Measurements from ENCODE around the gene TTC24. TPM values are rescaled to one million over a fixed set of nuclear protein-coding genes. Genes with fewer than 3 reads are reported as not detected.

The TTC24 gene
- polyA plus RNA-seq, 1 of the 3 experiments (the other 2 are of a cell fraction): not detected

GRCh38 chr1:156551869-156552268, 27.7 kb upstream of the TTC24 start:
- H3F3A ChIP-seq (replicated peaks; ENCODE audit: insufficient read depth): no peaks in the 10 kb centered on the region
- H3K79me2 ChIP-seq (ENCODE audit: insufficient read depth): no peaks in the 10 kb centered on the region
- DNase-seq: no peak
- no peak overlapping the region for H3K4me3 ChIP-seq (ENCODE audit: low read depth in 2 of 2, low read length in 1 of 2)
- no peaks in the 10 kb centered on the region for H3K27me3 ChIP-seq (ENCODE audit: insufficient read depth)
- ChIA-PET POLR2A (no interaction called here), CTCF (interaction anchor here (0.7 to 2.0 kb wide), 3 partner anchors 51 to 106 kb away, joined by 3 to 5 read pairs (median 5); partner anchors contain the start of gene MEF2D)
- no peak overlapping the region for H3K27ac ChIP-seq (ENCODE audit: low read depth in 2 of 2, low read length in 1 of 2)
- TF ChIP-seq ZBTB33 (IDR thresholded peaks at IDR 0.05; ENCODE audit: borderline replicate concordance, low read depth) (no peak), RCOR1 (IDR thresholded peaks at IDR 0.05; ENCODE audit: low read length) (no peak), PBX3 (IDR thresholded peaks at IDR 0.05) (no peak), GABPA (IDR thresholded peaks at IDR 0.05; ENCODE audit: low read depth) (no peak), RAD21 (IDR thresholded peaks at IDR 0.05; ENCODE audit: low read length) (no peak), RFX5 (IDR thresholded peaks at IDR 0.05; ENCODE audit: low read length) (no peak), CHD2 (IDR thresholded peaks at IDR 0.05; ENCODE audit: low read length, partially characterized antibody) (no peak), JUND (IDR thresholded peaks at IDR 0.05) (no peak), MEF2A (IDR thresholded peaks at IDR 0.05; ENCODE audit: borderline replicate concordance, low read depth) (no peak), MXI1 (IDR thresholded peaks at IDR 0.05; ENCODE audit: low read depth, low read length) (no peak), FOXM1 (IDR thresholded peaks at IDR 0.05; ENCODE audit: low read depth) (no peak), SIN3A (IDR thresholded peaks at IDR 0.05; ENCODE audit: borderline replicate concordance, low read depth, low read length) (no peak), TCF12 (IDR thresholded peaks at IDR 0.05) (no peak), POLR2AphosphoS5 (IDR thresholded peaks at IDR 0.05; ENCODE audit: low read depth, low read length) (no peak), YY1 (IDR thresholded peaks at IDR 0.05; ENCODE audit: low read depth) (no peak), NFIC (IDR thresholded peaks at IDR 0.05; ENCODE audit: borderline replicate concordance) (no peak)
- TF ChIP-seq, protein P1, sequence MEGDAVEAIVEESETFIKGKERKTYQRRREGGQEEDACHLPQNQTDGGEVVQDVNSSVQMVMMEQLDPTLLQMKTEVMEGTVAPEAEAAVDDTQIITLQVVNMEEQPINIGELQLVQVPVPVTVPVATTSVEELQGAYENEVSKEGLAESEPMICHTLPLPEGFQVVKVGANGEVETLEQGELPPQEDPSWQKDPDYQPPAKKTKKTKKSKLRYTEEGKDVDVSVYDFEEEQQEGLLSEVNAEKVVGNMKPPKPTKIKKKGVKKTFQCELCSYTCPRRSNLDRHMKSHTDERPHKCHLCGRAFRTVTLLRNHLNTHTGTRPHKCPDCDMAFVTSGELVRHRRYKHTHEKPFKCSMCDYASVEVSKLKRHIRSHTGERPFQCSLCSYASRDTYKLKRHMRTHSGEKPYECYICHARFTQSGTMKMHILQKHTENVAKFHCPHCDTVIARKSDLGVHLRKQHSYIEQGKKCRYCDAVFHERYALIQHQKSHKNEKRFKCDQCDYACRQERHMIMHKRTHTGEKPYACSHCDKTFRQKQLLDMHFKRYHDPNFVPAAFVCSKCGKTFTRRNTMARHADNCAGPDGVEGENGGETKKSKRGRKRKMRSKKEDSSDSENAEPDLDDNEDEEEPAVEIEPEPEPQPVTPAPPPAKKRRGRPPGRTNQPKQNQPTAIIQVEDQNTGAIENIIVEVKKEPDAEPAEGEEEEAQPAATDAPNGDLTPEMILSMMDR (IDR thresholded peaks at IDR 0.05): no peak
- TF ChIP-seq, protein P2, sequence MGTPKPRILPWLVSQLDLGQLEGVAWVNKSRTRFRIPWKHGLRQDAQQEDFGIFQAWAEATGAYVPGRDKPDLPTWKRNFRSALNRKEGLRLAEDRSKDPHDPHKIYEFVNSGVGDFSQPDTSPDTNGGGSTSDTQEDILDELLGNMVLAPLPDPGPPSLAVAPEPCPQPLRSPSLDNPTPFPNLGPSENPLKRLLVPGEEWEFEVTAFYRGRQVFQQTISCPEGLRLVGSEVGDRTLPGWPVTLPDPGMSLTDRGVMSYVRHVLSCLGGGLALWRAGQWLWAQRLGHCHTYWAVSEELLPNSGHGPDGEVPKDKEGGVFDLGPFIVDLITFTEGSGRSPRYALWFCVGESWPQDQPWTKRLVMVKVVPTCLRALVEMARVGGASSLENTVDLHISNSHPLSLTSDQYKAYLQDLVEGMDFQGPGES (IDR thresholded peaks at IDR 0.05; ENCODE audit: low read depth, low read length): no peak
- TF ChIP-seq, protein P3, sequence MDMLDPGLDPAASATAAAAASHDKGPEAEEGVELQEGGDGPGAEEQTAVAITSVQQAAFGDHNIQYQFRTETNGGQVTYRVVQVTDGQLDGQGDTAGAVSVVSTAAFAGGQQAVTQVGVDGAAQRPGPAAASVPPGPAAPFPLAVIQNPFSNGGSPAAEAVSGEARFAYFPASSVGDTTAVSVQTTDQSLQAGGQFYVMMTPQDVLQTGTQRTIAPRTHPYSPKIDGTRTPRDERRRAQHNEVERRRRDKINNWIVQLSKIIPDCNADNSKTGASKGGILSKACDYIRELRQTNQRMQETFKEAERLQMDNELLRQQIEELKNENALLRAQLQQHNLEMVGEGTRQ (IDR thresholded peaks at IDR 0.05; ENCODE audit: borderline replicate concordance, low read depth, low read length): no peak
- no peaks in the 10 kb centered on the region for H3K9me3 ChIP-seq
- H4K20me1 ChIP-seq (ENCODE audit: insufficient read depth): no peaks in the 10 kb centered on the region
- no peaks in the 10 kb centered on the region for H3K4me1 ChIP-seq (ENCODE audit: control insufficient read depth in 1 of 2, insufficient read depth in 2 of 2, low read depth in 1 of 2, low read length in 1 of 2)
- H3K9me2 ChIP-seq: no peaks in the 10 kb centered on the region
- H2AFZ ChIP-seq (ENCODE audit: low read depth): no peak overlapping the region
- H3K9ac ChIP-seq: no peak overlapping the region
- H3K4me2 ChIP-seq: no peak overlapping the region
- 73% methylated on average over 4 of the region's 6 CpGs for WGBS (ENCODE audit: low lambda C conversion rate)
- H3K36me3 ChIP-seq (replicated peaks in 1 of 2; ENCODE audit: control insufficient read depth in 1 of 2, insufficient read depth in 2 of 2, low read length in 1 of 2): peaks cover 11 to 31% of the 10 kb centered on the region in 2 experiments

All from SK-N-SH (cell line).